Endodermal cell (in vitro differentiated cells): ENCODE results near the gene ANKH. TPM values are rescaled to one million over a fixed set of nuclear protein-coding genes. Genes with fewer than 3 reads are reported as not detected.

Experiments
- DNase-seq: peaks from one replicate; pipeline ENCODE4 v3.0.0-alpha.2; 2017
- H3K27ac ChIP-seq: 2 replicates; pipeline ENCODE4 v1.5.1; 2013; ENCODE audit warnings: mild to moderate bottlenecking, low read depth, low read length, moderate library complexity
- H3K27me3 ChIP-seq: 2 replicates; pipeline ENCODE4 v1.6.1; 2013; ENCODE audit warnings: mild to moderate bottlenecking, low read length, moderate library complexity; ENCODE audit not compliant: insufficient read depth, control insufficient read depth, poor library complexity, severe bottlenecking
- H3K36me3 ChIP-seq: 2 replicates; pipeline ENCODE4 v1.7.0; 2013; ENCODE audit warnings: mild to moderate bottlenecking, low read length, moderate library complexity; ENCODE audit not compliant: control insufficient read depth, insufficient read depth
- H3K4me1 ChIP-seq: one replicate; pipeline ENCODE4 v1.7.0; 2013; ENCODE audit warnings: low read length; ENCODE audit not compliant: control insufficient read depth, insufficient read depth
- H3K4me3 ChIP-seq: 2 replicates; pipeline ENCODE4 v1.5.1; 2013; ENCODE audit warnings: mild to moderate bottlenecking, low read length, moderate library complexity
- H3K9ac ChIP-seq: 2 replicates; pipeline ENCODE4 v1.6.1; 2013; ENCODE audit warnings: mild to moderate bottlenecking, low read length, moderate library complexity; ENCODE audit not compliant: poor library complexity, severe bottlenecking; ENCODE audit errors: extremely low read depth
- H3K9me3 ChIP-seq: 2 replicates; pipeline ENCODE4 v1.6.1; 2013; ENCODE audit warnings: mild to moderate bottlenecking, low read length, moderate library complexity; ENCODE audit not compliant: control insufficient read depth
- H3K27ac Mint-ChIP-seq: 2 replicates; pipeline ENCODE4 v1.8.0; 2020; ENCODE audit warnings: mixed read lengths
- H3K27me3 Mint-ChIP-seq: 2 replicates; pipeline ENCODE4 v1.8.0; 2021; ENCODE audit warnings: mild to moderate bottlenecking, mixed read lengths; ENCODE audit not compliant: insufficient read depth
- H3K36me3 Mint-ChIP-seq: 2 replicates; pipeline ENCODE4 v1.8.0; 2020; ENCODE audit warnings: low read depth, mixed read lengths
- H3K4me1 Mint-ChIP-seq: 2 replicates; pipeline ENCODE4 v1.8.0; 2020; ENCODE audit warnings: mixed read lengths
- H3K4me3 Mint-ChIP-seq: 2 replicates; pipeline ENCODE4 v1.8.0; 2020; ENCODE audit warnings: mild to moderate bottlenecking, moderate library complexity, mixed read lengths
- H3K9me3 Mint-ChIP-seq: 2 replicates; pipeline ENCODE4 v1.8.0; 2020; ENCODE audit warnings: mild to moderate bottlenecking, mixed read lengths
- WGBS, 2 experiments: methylation state at CpG; one replicate each; pipeline versions ENCODE4 v1.1.5 to v1.1.7; 2013; ENCODE audit warnings: missing lambda C conversion rate in 2 of 2, mixed read lengths in 1 of 2; ENCODE audit not compliant: insufficient coverage in 1 of 2, insufficient read length in 1 of 2; 5-methylcytosine and 5-hydroxymethylcytosine counted together
- total RNA-seq, 2 donors: library from RNA; stranded (reverse); fragmentation: NEBNext Ultra II Directional in 1 of 2; extraction: Animal tissue kit (Norgen Biotek cat#: 25700) in 1 of 2; gene quantifications; 2 replicates in 1 of 2; 3 replicates in 1 of 2; pipeline ENCODE4 v1.2.1, GENCODE V29; 2021
- TF ChIP-seq, protein P1 (sequence below): fragments of 200-600 bp; sonication (generic); conservative IDR thresholded peaks from 2 replicates; pipeline ENCODE4 v1.5.0; 2021; ENCODE audit warnings: antibody characterized with exemption, mild to moderate bottlenecking

Gene ANKH
- total RNA-seq, 2 donors from 2014 or later, result 26.5 to 43.4 TPM

DNA sequence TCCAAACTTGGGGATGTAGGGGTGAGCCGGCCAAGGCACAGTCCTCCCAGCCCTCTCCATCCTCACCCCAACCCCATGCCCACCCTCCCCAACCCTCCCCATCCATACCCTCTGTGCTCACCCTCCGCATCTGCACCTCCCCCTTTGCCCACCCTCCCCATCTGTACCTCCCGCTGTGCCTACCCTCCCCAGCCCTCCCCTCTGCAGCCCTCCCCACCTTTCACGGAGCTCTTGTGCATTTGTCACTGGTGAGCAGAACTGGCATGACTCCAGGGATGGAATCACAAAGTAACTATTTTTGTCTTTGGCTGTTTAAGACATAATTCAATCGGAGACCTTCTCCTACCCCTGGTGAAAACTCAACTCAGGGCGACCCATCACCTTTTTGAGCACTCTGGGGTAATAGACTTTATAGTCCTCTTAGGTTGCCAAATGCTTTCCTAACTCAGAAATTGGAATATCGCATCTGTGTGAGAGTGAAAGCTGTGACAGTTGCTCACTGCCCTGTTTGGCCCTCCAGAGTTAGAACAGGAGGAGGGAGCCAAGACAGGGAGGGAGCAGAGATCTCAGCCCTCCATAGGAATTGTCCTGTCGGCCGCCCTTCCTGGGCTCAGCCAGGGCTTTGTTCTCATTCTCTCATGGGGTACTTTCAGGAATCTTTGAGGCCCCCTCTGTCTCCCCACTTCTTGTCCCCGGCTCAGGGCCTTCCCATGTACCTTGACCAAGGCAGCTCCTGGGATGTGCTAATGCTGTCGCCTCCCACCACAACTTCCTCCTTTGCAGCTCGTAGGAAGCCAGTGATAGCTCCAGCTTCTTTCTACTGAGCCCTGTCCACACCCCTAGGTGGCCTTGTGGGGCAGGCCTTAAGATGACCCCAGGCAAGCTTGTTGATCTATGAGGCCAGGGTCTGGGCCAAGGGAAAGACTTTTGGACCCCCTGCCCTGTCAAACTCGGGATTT, 170.8 kb downstream of the ANKH start:
- Mint-ChIP-seq H3K9me3 (no peaks in the 10 kb centered on the region), H3K36me3 (peaks cover 58% of the 10 kb centered on the region), H3K27ac (no peak overlapping the region), H3K27me3 (no peaks in the 10 kb centered on the region), H3K4me1 (peaks cover 10% of the 10 kb centered on the region), H3K4me3 (no peak overlapping the region)
- DNase-seq, result no peak
- Histone ChIP-seq H3K4me3 (no peak overlapping the region), H3K4me1 (no peaks in the 10 kb centered on the region), H3K36me3 (peaks cover 69% of the 10 kb centered on the region), H3K27ac (no peak overlapping the region), H3K9me3 (no peaks in the 10 kb centered on the region), H3K9ac (no peak overlapping the region), H3K27me3 (no peaks in the 10 kb centered on the region)
- TF ChIP-seq, protein P1, sequence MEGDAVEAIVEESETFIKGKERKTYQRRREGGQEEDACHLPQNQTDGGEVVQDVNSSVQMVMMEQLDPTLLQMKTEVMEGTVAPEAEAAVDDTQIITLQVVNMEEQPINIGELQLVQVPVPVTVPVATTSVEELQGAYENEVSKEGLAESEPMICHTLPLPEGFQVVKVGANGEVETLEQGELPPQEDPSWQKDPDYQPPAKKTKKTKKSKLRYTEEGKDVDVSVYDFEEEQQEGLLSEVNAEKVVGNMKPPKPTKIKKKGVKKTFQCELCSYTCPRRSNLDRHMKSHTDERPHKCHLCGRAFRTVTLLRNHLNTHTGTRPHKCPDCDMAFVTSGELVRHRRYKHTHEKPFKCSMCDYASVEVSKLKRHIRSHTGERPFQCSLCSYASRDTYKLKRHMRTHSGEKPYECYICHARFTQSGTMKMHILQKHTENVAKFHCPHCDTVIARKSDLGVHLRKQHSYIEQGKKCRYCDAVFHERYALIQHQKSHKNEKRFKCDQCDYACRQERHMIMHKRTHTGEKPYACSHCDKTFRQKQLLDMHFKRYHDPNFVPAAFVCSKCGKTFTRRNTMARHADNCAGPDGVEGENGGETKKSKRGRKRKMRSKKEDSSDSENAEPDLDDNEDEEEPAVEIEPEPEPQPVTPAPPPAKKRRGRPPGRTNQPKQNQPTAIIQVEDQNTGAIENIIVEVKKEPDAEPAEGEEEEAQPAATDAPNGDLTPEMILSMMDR, result no peak
- WGBS, 2 experiments, result 86 to 99% methylated on average over 9 to 13 of the region's 13 CpGs

DNA sequence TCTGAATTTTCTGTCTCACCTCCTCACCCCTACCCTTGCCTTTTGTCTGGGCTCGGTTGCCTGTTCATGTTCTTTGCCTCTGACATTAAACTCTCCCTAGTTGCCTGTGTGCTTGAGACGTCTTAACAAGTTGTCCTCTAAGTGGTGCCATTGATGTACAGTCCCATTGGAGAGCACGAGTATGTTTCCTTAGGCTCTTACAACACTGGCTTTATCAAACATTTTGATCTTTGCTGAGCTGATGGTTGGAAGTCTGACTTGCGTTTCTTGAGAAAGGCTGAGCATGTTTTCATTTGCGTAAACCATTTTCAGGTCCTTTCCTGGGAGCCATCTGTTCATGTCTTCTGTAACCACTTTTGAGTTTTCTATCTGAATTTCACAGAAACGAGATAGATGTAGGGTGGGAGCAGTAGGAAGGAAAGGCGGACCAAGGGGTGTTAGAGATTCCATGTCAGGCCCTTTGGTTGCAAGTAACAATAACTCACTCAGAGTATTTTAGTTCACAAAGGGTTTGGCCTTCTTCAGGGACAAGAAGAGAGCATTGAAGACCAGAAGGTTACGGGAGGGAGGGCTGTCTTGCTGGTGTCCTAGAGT, 171.7 kb downstream of the ANKH start:
- H3K27me3 ChIP-seq, result no peaks in the 10 kb centered on the region
- Mint-ChIP-seq H3K27me3 (no peaks in the 10 kb centered on the region), H3K27ac (no peak overlapping the region), H3K4me3 (no peak overlapping the region), H3K36me3 (peaks cover 54% of the 10 kb centered on the region), H3K4me1 (peaks cover 18% of the 10 kb centered on the region), H3K9me3 (no peaks in the 10 kb centered on the region)
- H3K9ac ChIP-seq, result no peak overlapping the region
- H3K4me1 ChIP-seq, result no peaks in the 10 kb centered on the region
- DNase-seq, result no peak
- H3K9me3 ChIP-seq, result no peaks in the 10 kb centered on the region
- TF ChIP-seq, protein P1, result no peak
- H3K4me3 ChIP-seq, result no peak overlapping the region
- H3K27ac ChIP-seq, result no peak overlapping the region
- WGBS, 2 experiments, result 93 to 96% methylated on average over 6 to 8 of the region's 8 CpGs
- peaks cover 67% of the 10 kb centered on the region for H3K36me3 ChIP-seq

DNA sequence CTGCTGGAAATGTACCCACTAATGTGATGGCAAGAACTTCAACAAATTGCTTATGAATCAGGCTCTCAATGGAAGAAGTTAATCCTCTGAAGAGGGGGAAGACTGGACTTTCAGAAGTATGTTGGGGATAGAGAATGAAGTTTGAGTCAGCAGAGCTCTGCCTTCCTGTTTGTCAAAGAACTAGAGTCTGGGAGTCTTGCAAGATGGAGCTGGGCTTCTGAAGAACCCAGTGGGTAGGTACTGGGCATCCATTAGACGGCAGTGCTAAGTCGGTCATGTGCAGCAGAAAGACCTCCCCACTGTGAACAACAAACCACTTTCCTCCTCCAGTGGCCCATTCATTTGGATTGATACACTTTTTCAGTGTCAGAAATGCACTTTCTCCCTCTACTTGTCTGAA, 172.4 kb downstream of the ANKH start:
- TF ChIP-seq, protein P1, result no peak
- Histone ChIP-seq H3K4me1 (no peaks in the 10 kb centered on the region), H3K9ac (no peak overlapping the region), H3K4me3 (no peak overlapping the region), H3K27ac (no peak overlapping the region), H3K36me3 (peaks cover 66% of the 10 kb centered on the region), H3K27me3 (no peaks in the 10 kb centered on the region), H3K9me3 (no peaks in the 10 kb centered on the region)
- peaks cover 22% of the 10 kb centered on the region for H3K4me1 Mint-ChIP-seq
- no peak overlapping the region for H3K4me3 Mint-ChIP-seq
- 98 to 100% methylated on average over 2 of the region's 2 CpGs for WGBS, 2 experiments
- H3K27ac Mint-ChIP-seq, result no peak overlapping the region
- H3K9me3 Mint-ChIP-seq, result no peaks in the 10 kb centered on the region
- no peaks in the 10 kb centered on the region for H3K27me3 Mint-ChIP-seq
- H3K36me3 Mint-ChIP-seq, result peaks cover 50% of the 10 kb centered on the region
- DNase-seq, result no peak
